Natural killer cell (primary cell): ENCODE results near the gene CAB39. TPM values are rescaled to one million over a fixed set of nuclear protein-coding genes. Genes with fewer than 3 reads are reported as not detected.

ENCODE experiments used
- ATAC-seq, 3 donors: fragments of 150-1000 bp in 2 of 3; fragments of 200-7000 bp in 1 of 3; cut with Tn5 transposase; 1 replicate in 1 of 3; 2 replicates in 2 of 3; pipeline ENCODE4 v1.10.0; 2021; ENCODE audit warnings: mild to moderate bottlenecking in 2 of 3, moderate library complexity in 2 of 3
- DNase-seq, 2 donors: peaks; one replicate each; pipeline versions ENCODE4 v3.0.0 to v3.0.0-alpha.2; 2013 to 2021; ENCODE audit warnings: mixed read lengths in 1 of 2
- H3K27ac ChIP-seq: one replicate; pipeline ENCODE4 v1.5.1; 2013; ENCODE audit warnings: mild to moderate bottlenecking, low read length
- H3K27me3 ChIP-seq: one replicate; pipeline ENCODE4 v1.6.1; 2013; ENCODE audit warnings: low read length; ENCODE audit not compliant: control insufficient read depth, insufficient read depth
- H3K36me3 ChIP-seq: one replicate; pipeline ENCODE4 v1.6.1; 2013; ENCODE audit warnings: low read length; ENCODE audit not compliant: control insufficient read depth, insufficient read depth
- H3K4me1 ChIP-seq: one replicate; pipeline ENCODE4 v1.6.1; 2013; ENCODE audit warnings: low read length; ENCODE audit not compliant: control insufficient read depth, insufficient read depth
- H3K4me3 ChIP-seq: one replicate; pipeline ENCODE4 v1.5.1; 2013; ENCODE audit warnings: low read length
- H3K9me3 ChIP-seq: one replicate; pipeline ENCODE4 v1.6.1; 2013; ENCODE audit warnings: low read length; ENCODE audit not compliant: control insufficient read depth, insufficient read depth
- H3K27ac Mint-ChIP-seq, 2 donors: one replicate each; pipeline ENCODE4 v1.8.0; 2022; ENCODE audit warnings: mild to moderate bottlenecking in 2 of 2, mixed read lengths in 2 of 2, moderate library complexity in 1 of 2
- H3K27me3 Mint-ChIP-seq, 2 donors: one replicate each; pipeline ENCODE4 v1.8.0; 2022; ENCODE audit warnings: low read depth in 2 of 2, mixed read lengths in 2 of 2
- H3K36me3 Mint-ChIP-seq: one replicate; pipeline ENCODE4 v1.8.0; 2022; ENCODE audit warnings: mixed read lengths
- H3K4me1 Mint-ChIP-seq, 2 donors: one replicate each; pipeline ENCODE4 v1.8.0; 2022; ENCODE audit warnings: mixed read lengths in 2 of 2
- H3K4me3 Mint-ChIP-seq: one replicate; pipeline ENCODE4 v1.8.0; 2022; ENCODE audit warnings: mild to moderate bottlenecking, moderate library complexity, mixed read lengths
- H3K9me3 Mint-ChIP-seq, 2 donors: one replicate each; pipeline ENCODE4 v1.8.0; 2022; ENCODE audit warnings: mixed read lengths in 2 of 2
- CTCF ChIP-seq: fragments of 200-600 bp; IDR thresholded peaks from one replicate; pipeline ENCODE4 v1.8.0; 2022; ENCODE audit warnings: antibody characterized with exemption
- WGBS: methylation state at CpG from one replicate; pipeline ENCODE4 v1.1.7; 2013; ENCODE audit warnings: missing lambda C conversion rate; ENCODE audit not compliant: insufficient coverage; 5-methylcytosine and 5-hydroxymethylcytosine counted together
- intact Hi-C: fragments of 100-400 bp; cut with micrococcal nuclease; formaldehyde crosslinking; loops from one replicate; pipeline ENCODE4 v1.14.2; 2022
- total RNA-seq, 4 donors: library from RNA; stranded (reverse); fragments of 120-200 nt in 1 of 4; gene quantifications; one replicate each; pipeline versions ENCODE4 v1.2.3 to v1.2.4, GENCODE V29; 2013 to 2022

CAB39 gene
- total RNA-seq, 3 donors from 2014 or later (not counting 1 experiment from before 2014, with no cell fraction given) = 75.4 to 96.5 (median 90.5) TPM

DNA sequence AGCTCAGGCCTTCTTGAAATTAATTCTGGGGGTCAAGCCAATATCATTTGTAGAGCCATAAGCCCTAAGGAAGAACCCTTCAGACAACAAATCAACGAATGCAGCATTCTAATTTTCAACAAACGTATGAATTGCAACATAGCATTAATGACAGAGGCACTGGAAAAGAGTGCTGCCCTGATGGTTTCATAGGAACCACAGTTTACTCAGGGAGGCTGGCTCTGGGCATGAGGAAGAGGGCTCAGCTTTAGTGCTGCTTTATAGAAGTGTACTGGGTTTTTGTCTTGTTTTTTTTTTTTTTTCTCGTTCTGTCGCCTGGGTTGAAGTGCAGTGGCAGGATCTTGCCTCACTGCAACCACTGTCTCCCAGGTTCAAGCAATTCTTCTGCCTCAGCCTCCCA, 36.1 kb upstream of the CAB39 start:
- H3K27me3 ChIP-seq = no peaks in the 10 kb centered on the region
- intact Hi-C loops = no loop called here
- H3K4me1 Mint-ChIP-seq = peaks cover 8 to 14% of the 10 kb centered on the region in 2 donors
- DNase-seq (no peak), ATAC-seq (no peak)
- peaks cover 0 to 10% of the 10 kb centered on the region in 2 donors for H3K27me3 Mint-ChIP-seq
- H3K27ac Mint-ChIP-seq = no peak overlapping the region
- H3K9me3 Mint-ChIP-seq = no peaks in the 10 kb centered on the region
- no peak for TF ChIP-seq CTCF
- H3K4me3 ChIP-seq = no peak overlapping the region
- no peak overlapping the region for H3K27ac ChIP-seq
- 85% methylated on average over 4 of the region's 4 CpGs for WGBS
- H3K36me3 ChIP-seq = no peaks in the 10 kb centered on the region
- H3K36me3 Mint-ChIP-seq = no peaks in the 10 kb centered on the region
- no peak overlapping the region for H3K4me3 Mint-ChIP-seq
- no peaks in the 10 kb centered on the region for H3K4me1 ChIP-seq
- peaks cover 7% of the 10 kb centered on the region for H3K9me3 ChIP-seq

DNA sequence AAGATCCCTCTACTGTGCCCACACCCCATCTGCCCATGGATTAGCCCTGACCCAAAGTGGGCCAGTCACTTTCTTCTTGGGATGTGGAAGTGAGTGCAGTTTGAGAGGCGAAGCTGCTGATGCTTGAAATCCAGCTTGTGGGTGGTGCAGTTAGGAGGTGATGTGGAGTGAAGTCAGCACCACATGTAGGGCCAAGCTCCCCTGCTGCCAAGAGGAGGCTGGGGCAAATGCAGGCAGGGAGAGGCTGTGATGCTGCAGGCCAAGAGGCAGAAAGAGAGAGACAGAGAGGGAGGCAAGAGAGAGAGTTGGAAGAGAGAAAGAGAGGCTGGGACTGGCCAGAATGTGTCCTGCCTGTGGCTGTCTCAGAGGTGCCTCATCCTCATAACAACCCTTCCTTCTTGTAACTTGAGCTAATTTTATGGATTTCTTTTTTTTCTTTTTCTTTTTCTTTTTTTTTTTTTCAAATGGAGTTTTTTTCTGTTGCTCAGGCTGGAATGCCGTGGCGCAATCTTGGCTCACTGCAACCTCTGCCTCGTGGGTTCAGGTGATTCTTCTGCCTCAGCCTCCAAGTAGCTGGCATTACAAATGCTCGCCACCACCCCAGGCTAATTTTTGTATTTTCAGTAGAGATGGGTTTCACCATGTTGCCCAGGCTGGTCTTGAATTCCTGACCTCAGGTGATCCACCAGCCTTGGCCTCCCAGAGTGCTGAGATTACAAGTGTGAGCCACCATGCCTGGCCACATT, 35.3 kb upstream of the CAB39 start:
- no peak overlapping the region for H3K4me3 ChIP-seq
- no peak overlapping the region for H3K27ac Mint-ChIP-seq
- no peak overlapping the region for H3K27ac ChIP-seq
- H3K36me3 Mint-ChIP-seq = no peaks in the 10 kb centered on the region
- no peaks in the 10 kb centered on the region for H3K9me3 Mint-ChIP-seq
- intact Hi-C loops = no loop called here
- WGBS = 96% methylated on average over 5 of the region's 5 CpGs
- no peak overlapping the region for H3K4me3 Mint-ChIP-seq
- no peak for TF ChIP-seq CTCF
- peaks cover 7% of the 10 kb centered on the region for H3K9me3 ChIP-seq
- H3K4me1 ChIP-seq = no peaks in the 10 kb centered on the region
- DNase-seq (no peak), ATAC-seq (no peak)
- H3K27me3 ChIP-seq = no peaks in the 10 kb centered on the region
- peaks cover 0 to 10% of the 10 kb centered on the region in 2 donors for H3K27me3 Mint-ChIP-seq
- no peaks in the 10 kb centered on the region for H3K36me3 ChIP-seq
- peaks cover 8 to 14% of the 10 kb centered on the region in 2 donors for H3K4me1 Mint-ChIP-seq

DNA sequence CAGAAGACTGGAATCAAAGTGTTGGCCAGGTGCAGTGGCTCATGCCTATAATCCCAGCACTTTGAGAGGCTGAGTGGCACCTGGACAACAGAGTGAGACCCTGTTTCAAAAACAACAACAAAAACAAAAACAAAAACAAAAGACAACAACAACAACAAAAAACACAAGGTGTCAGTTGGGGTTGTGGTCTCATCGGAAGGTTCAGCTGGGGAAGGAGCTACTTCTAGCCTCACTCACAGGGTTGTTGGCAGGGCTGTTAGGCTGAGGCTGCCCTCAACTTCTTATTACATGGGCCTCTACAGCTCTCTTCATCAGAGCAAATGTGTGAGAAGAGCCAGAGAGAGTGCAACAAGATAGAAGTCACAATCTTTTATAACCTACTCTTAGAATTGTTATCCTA, 34.6 kb upstream of the CAB39 start:
- 86% methylated on average over 1 of the region's 1 CpG for WGBS
- H3K4me1 ChIP-seq = no peaks in the 10 kb centered on the region
- ATAC-seq (no peak), DNase-seq (no peak)
- H3K27me3 Mint-ChIP-seq = peaks cover 0 to 10% of the 10 kb centered on the region in 2 donors
- H3K36me3 Mint-ChIP-seq = no peaks in the 10 kb centered on the region
- H3K36me3 ChIP-seq = no peaks in the 10 kb centered on the region
- no peaks in the 10 kb centered on the region for H3K27me3 ChIP-seq
- no peak overlapping the region for H3K4me3 ChIP-seq
- H3K4me1 Mint-ChIP-seq = peaks cover 8 to 14% of the 10 kb centered on the region in 2 donors
- no peak overlapping the region for H3K4me3 Mint-ChIP-seq
- no peak overlapping the region for H3K27ac ChIP-seq
- intact Hi-C loops = no loop called here
- no peak overlapping the region for H3K27ac Mint-ChIP-seq
- TF ChIP-seq CTCF = no peak
- no peaks in the 10 kb centered on the region for H3K9me3 Mint-ChIP-seq
- H3K9me3 ChIP-seq = peaks cover 7% of the 10 kb centered on the region

DNA sequence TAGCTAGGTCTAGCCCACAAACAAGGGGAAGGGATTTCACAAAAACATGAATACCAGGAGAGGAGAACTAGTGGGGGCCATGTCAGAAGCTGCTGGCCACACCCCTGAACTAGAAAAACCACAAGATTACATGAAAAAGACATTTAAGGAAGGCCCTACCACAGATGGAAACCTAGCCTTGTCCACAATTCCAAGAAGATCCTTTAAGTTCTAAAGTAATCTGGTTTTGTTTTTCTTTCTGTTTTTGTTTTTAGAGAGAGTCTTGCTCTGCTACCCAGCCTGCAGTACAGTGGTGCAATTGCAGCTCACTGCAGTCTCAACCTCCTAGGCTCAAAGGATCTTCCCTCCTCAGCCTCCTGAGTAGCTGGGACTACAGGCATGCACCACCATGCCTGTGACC, 34.2 kb upstream of the CAB39 start:
- no peak overlapping the region for H3K4me3 Mint-ChIP-seq
- intact Hi-C loops = no loop called here

More for the DNA sequence above, 34.2 kb upstream of the CAB39 start:
- Mint-ChIP-seq H3K36me3 (no peaks in the 10 kb centered on the region), H3K27ac (no peak overlapping the region), H3K27me3 (peaks cover 0 to 12% of the 10 kb centered on the region in 2 donors), H3K4me1 (peaks cover 8 to 14% of the 10 kb centered on the region in 2 donors), H3K9me3 (no peaks in the 10 kb centered on the region)
- Histone ChIP-seq H3K4me3 (no peak overlapping the region), H3K27ac (no peak overlapping the region), H3K4me1 (no peaks in the 10 kb centered on the region), H3K9me3 (peaks cover 7% of the 10 kb centered on the region), H3K36me3 (no peaks in the 10 kb centered on the region), H3K27me3 (no peaks in the 10 kb centered on the region)
- TF ChIP-seq CTCF = no peak
- no peak for ATAC-seq
- DNase-seq = no peak
